HG03060 (cell line): ENCODE results near the gene DXO.
A peak's percentile ranks its signal among the peaks of the same experiment; 100 is the strongest.
"Not testable (repeated sequence)": the region's sequence is repeated elsewhere in the genome, so short reads cannot be mapped to it uniquely, and the experiment has no call there.

Experiments used
- ATAC-seq: cut with Tn5 transposase; IDR thresholded peaks from one replicate; pipeline ENCODE4 v1.9.1; 2021; ENCODE audit warnings: low read depth, moderate number of reproducible peaks; ENCODE audit not compliant: unreplicated experiment

Gene DXO

DNA sequence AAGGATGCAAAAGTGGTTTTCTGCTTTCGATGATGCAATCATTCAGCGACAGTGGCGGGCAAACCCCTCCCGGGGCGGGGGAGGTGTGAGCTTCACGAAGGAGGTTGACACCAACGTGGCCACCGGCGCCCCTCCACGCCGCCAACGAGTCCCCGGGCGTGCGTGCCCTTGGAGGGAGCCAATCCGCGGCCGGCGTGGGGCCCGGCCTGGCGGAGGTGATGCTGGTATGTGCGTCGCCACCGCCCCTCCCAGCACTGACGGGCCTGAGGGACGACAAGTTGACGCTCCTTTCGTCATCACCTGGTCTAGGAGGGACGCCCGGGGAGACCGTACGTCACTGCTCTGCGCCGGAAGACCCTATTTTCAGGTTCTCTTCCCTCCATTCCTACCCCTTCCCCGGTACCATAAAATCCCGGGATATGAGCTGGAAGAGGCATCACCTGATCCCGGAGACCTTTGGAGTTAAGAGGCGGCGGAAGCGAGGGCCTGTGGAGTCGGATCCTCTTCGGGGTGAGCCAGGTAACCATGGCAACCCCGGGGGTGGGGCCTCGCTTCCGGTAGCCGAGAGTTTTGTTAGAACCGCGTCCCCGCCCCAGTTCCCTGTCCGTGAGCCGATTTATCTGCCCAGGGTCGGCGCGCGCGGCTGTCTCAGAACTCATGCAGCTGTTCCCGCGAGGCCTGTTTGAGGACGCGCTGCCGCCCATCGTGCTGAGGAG, at the start of gene DXO:
Gene DXO, minus strand, starts transcription at position 146 of the 716 bp plus-strand sequence. CDS start 463 bp downstream, outside the sequence.
- peak; percentile 78 for ATAC-seq

DNA sequence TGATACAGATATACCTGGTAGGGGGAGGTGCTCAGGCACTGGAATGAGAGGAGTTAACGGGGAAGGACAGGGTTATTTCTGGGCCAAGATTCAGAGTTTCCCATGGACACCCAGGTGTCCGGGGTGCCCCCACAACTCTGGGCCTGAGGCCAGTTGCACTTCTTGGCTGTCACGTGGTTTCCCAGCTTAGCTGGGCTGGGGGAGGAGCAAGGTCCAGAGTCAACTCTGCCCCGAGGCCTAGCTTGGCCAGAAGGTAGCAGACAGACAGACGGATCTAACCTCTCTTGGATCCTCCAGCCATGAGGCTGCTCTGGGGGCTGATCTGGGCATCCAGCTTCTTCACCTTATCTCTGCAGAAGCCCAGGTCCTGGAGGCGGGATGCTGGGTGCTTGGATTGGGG, 42.6 kb upstream of the DXO start, which contains the start of gene C4B:
Gene C4B, plus strand, starts transcription at position 249 of the 400 bp plus-strand sequence. Its CDS starts 51 bp downstream, at position 300.
- ATAC-seq: not testable (repeated sequence)

DNA sequence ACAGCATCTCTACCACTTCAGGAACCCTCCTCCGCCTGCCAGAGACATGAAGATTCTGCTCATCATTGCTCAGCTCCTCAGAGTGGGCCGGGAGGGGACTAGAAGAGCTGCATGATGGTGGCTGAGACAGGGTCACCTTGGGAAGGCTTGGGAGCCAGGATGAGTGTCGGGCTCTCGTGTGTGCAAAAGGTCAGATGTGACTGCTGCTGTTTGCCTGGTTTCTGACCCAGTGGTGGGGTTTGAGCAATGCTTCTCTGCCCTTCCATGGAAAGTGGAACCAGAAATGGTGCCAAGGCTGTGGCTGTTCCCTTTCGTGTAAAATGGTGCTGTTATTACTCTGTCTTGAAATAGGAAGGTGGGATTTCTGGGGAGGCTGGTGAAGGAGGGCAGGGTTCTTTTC, 41.8 kb upstream of the DXO start:
- ATAC-seq: not testable (repeated sequence)

DNA sequence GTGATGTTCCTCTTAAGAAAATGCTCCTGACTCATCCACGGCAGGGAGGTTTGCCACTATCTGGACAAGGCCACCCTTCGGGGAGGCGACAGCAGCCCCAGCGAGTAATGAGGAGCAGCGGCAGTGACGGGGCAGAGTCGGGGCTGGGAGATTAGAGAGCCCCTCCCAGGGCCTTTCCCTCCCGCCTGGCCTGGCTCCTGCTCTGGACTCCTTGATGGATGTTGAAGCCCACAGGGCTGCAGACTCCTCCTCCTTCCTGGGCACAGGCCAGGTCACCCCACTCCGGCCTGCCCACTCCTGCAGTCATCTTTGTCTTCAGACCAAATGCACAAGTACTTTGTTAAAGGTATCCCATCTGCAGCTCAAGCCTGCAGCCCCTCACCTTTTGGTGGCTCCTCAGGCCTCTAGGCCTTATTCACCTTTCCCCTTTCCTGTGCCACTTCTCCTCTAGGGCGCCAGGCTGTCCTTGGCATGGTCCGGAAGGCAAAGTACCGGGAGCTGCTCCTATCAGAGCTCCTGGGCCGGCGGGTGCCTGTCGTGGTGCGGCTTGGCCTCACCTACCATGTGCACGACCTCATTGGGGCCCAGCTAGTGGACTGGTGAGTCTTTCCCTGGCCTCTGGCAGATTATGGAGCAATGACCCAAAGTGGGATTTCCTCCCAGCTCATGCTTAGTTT, 41.1 kb upstream of the DXO start:
- ATAC-seq: not testable (repeated sequence)

DNA sequence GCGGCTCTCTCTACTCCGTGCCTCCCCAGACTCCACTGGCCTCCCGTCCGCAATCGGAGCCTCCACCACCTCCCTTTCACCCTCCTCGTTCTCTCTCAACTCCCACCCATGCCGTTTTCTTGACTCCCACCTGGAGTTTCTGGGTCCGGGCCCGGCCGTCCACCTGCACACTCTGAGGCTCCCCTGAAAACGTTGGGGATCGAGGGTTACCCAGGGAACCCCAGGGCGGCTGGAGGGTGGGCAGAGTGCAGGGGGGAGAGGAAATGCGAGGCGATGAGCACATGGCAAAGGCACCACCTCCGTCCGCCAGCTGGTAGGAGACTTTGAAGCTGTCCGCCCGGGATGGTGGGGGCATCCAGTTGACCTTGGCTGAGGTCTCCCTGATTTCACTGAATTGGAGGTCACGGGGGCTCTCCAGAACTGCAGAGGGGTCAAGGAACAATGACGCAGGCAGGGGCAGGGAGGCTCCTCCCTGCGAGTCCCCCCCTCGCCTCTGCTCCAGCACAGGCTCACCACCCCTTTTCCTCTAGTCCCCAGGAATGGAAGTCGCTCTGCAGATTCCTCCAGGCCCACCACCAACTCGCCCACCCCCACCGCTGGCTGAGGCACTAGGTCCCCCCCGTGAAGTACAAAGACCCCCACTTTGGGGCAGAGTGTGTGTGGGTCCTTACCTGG, 39.1 kb upstream of the DXO start:
- ATAC-seq: not testable (repeated sequence)

DNA sequence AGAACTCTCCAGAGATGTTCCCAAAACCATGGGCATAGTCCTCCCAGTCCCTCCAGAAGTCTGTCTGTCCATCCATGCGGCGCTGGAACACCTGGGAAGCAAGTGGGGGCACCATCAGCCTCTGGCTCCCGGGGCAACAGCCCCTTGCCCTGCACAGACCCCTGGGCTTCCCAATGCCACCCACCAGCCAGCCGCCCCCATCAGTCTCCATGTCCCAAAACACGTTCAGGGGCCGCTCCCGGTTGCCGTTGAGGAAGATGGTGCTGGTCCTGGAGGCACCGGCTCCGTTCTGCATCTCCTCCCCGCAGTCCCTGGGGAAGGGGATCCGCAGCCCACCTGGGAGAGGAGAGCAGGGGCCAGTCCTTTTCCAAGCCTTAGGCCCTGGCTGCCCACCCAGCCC, 37.6 kb upstream of the DXO start:
- ATAC-seq: not testable (repeated sequence)

DNA sequence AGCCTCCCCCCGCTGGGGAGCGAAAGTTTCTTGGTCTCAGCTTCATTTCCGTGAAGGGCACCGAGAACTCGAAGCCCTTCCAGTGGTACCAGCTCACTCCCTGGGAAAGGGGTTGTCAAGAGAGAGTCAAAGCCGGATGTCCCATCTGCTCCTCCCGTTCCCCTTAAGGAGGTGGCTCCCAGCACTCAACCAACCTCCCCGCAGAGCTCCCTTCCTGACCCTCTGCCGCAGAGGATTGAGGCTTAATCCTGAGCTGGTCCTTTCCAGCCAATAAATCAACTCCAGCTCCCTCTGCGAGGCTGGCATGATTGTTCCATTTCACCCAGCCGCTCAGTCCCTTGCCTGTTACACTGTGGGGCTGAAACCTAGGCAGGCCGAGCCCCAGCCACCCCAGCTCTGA, 36.7 kb upstream of the DXO start:
- ATAC-seq: not testable (repeated sequence)

DNA sequence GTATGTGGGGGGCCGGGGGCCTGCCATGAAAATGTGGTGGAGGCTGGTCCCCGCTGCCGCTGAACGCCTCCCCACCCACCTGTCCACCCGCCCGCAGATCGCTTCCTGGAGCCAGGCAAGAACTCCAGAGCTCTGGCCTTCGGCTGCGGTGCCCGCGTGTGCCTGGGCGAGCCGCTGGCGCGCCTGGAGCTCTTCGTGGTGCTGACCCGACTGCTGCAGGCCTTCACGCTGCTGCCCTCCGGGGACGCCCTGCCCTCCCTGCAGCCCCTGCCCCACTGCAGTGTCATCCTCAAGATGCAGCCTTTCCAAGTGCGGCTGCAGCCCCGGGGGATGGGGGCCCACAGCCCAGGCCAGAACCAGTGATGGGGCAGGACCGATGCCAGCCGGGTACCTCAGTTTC, 36.1 kb upstream of the DXO start:
- ATAC-seq: not testable (repeated sequence)

DNA sequence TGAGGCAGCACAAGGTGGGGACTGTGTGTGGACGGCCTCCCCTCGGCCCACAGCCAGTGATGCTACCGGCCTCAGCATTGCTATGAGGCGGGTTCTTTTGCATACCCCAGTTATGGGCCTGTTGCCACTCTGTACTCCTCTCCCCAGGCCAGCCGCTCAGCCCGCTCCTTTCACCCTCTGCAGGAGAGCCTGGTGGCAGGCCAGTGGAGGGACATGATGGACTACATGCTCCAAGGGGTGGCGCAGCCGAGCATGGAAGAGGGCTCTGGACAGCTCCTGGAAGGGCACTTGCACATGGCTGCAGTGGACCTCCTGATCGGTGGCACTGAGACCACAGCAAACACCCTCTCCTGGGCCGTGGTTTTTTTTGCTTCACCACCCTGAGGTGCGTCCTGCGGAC, 35.1 kb upstream of the DXO start:
- not testable (repeated sequence) for ATAC-seq

DNA sequence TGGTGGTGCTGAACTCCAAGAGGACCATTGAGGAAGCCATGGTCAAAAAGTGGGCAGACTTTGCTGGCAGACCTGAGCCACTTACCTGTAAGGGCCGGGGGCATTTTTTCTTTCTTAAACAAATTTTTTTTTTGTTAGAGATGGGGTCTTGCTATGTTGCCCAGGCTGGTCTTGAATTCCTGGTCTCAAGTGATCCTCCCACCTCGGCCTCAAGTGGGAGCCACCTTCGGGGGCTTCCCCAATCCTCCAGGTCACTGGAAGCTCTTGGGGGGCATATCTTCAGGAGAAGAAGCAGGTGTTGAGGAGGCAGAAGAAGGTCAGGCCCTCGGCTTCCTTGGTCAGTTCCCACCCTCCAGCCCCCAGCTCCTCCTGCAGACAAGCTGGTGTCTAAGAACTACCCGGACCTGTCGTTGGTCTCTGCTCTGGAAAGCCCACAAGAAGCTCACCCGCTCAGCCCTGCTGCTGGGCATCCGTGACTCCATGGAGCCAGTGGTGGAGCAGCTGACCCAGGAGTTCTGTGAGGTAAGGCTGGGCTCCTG, 34.1 kb upstream of the DXO start:
- ATAC-seq: not testable (repeated sequence)

DNA sequence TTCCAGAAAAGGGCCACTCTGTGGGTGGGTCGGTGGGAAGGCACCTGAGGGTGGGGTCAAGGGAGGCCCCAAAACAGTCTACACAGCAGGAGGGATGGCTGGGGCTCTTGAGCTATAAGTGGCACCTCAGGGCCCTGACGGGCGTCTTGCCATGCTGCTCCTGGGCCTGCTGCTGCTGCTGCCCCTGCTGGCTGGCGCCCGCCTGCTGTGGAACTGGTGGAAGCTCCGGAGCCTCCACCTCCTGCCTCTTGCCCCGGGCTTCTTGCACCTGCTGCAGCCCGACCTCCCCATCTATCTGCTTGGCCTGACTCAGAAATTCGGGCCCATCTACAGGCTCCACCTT, 33.6 kb upstream of the DXO start:
- not testable (repeated sequence) for ATAC-seq

DNA sequence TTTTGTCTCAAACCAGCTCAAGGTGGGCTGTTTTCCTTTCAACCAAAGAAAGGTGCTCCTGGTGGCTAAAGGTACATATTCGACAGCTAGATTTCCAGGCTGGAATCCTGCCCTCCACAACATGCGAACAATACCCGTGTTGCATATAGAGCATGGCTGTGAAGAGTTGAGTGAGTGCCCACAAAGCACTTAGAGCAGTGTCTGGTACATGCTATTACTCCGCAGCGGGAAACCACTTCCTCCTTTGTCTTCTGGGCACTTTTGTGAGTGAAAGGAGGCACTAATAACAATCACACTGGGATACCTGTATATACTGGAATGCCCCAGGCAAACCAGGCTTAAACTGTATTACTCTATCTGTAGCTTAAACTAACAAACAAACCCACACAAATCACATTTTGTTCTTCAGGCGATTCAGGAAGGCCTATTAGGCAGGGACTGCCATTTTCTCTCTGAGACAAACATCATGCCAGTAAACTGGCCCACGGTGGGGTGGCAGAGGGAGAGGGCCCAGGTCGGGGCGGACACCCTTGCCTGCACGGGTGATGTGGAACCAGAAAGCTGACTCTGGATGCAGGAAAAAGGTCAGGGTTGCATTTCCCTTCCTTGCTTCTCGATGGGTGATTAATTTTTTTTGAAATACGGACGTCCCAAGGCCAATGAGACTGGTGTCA, 33.1 kb upstream of the DXO start:
- ATAC-seq: not testable (repeated sequence)

DNA sequence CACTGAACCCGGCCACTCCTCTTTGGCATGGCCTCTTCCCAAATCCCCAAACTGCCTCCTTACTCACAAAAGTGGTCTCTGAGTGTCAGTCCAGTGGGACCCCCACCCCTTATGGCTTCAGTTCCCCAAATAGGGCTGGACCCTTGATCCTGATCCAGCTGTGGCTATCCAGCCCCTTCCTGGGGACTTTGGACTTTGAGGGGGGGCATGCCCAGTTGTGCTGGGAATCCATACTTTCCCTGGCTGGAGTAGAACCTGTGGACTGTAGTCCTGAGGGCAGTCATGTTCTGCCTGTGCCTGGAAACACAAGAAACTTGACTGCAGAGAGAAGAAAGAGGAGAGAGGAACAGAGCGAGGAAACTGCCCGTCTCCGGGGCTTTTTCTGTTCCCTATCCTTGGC, 32.5 kb upstream of the DXO start:
- not testable (repeated sequence) for ATAC-seq

DNA sequence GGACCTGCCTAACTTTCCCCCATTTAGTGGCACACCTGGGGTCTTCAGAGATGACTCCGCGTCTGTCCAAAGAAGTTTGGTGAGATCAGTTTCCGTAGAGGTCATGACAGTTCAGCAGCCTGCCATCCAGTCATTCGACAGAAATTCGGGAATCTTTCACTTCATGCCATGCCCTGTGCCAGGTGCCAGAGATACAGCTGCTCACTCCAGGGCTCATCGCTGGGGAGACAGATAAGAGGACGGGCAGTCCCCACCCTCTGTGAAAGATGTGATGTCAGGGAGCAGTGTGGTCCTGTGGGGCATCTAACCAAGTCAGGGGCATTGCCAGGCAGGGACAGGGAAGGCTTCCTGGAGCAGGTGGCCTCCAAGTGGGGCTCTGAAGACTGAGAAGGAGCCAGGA, 31.4 kb upstream of the DXO start:
- not testable (repeated sequence) for ATAC-seq

DNA sequence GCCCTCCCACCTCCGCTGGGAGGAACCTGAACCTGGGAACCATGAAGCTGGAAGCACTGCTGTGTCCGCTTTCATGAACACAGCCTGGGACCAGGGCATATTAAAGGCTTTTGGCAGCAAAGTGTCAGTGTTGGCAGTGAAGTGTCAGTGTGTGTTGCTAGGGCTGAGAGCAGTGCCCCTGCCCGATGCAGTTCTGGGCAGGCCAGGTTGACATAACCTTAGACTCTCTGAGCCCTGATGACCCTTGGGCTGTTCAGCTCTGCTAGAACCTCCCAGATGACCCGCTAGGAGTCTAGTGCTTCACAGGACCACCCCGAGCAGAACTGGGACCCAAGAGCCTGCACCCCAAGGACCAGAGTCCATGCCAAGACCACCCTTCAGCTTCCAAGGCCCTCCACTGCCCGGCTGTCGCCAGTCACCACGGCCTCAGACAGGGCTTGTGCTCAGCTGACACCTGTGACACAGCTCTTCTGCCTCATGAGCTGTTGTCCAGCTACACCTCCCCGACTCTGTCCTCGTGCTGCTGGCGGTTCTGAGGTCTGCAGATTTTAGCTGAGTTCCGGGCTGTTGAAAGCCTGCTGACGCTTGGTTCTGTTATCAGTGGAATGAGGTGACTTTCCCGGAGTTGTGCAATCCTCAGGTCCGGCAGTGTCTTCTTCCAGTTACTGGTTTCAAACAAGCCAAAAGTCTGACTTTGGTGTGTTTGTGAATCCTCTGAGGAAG, 30.8 kb upstream of the DXO start:
- ATAC-seq: not testable (repeated sequence)

DNA sequence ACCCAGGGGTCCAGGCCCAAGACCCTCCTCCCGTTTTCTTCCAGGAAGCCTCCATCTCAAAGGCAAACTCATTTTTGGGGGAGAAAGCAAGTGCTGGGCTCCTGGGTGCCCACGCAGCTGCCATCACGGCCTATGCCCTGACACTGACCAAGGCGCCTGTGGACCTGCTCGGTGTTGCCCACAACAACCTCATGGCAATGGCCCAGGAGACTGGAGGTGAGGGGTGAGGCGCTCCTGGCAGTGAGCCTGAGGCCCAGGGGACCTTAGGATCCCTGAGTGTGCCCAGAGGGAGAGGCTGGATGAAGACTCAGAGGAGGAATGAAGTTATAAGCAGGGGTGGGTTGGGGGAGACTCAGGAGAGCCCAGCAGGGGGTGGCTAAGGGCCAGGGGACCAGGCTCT, 24.4 kb upstream of the DXO start:
- ATAC-seq: not testable (repeated sequence)

DNA sequence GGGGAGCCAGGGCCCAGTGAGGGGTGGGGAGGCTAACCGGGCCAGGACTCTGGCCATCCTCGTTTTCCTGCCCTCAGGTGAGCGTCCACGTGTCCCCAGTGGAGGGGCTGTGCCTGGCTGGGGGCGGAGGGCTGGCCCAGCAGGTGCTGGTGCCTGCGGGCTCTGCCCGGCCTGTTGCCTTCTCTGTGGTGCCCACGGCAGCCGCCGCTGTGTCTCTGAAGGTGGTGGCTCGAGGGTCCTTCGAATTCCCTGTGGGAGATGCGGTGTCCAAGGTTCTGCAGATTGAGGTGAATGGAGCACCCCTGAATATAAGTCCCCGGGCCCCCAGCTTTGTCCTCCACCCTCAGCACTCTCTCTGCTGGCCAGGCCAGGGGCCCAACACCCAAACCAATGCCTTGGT, 22.5 kb upstream of the DXO start:
- not testable (repeated sequence) for ATAC-seq

DNA sequence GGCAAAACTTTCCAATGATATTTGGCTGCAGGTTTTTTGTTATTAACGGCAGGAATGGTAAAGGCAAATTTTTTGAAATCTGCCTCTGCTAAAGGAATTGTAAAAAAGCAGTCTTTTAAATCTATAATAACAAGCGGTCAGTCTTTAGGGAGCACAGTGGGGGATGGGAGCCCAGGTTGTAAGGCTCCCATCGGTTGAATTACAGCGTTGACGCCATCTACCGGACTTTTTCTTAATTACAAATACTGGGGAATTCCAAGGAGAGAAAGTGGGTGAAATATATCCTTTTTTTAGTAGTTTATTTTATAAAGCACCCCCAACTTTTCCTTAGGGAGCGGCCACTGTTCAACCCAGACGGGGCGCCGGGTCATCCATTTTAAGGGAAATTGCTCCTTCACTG, 17.4 kb upstream of the DXO start:
- ATAC-seq: not testable (repeated sequence)

DNA sequence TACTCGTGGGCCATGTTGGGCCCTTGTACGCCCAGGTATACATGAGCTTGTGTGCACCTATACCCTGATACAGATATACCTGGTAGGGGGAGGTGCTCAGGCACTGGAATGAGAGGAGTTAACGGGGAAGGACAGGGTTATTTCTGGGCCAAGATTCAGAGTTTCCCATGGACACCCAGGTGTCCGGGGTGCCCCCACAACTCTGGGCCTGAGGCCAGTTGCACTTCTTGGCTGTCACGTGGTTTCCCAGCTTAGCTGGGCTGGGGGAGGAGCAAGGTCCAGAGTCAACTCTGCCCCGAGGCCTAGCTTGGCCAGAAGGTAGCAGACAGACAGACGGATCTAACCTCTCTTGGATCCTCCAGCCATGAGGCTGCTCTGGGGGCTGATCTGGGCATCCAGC, 9.8 kb upstream of the DXO start, which contains the start of gene C4A:
Gene C4A, plus strand, starts transcription at position 314 of the 400 bp plus-strand sequence. Its CDS starts 51 bp downstream, at position 365.
- not testable (repeated sequence) for ATAC-seq

DNA sequence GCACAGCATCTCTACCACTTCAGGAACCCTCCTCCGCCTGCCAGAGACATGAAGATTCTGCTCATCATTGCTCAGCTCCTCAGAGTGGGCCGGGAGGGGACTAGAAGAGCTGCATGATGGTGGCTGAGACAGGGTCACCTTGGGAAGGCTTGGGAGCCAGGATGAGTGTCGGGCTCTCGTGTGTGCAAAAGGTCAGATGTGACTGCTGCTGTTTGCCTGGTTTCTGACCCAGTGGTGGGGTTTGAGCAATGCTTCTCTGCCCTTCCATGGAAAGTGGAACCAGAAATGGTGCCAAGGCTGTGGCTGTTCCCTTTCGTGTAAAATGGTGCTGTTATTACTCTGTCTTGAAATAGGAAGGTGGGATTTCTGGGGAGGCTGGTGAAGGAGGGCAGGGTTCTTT, 9.1 kb upstream of the DXO start:
- ATAC-seq: not testable (repeated sequence)
